ENCODE results near the gene NCOA1. TPM values are rescaled to one million over a fixed set of nuclear protein-coding genes. Genes with fewer than 3 reads are reported as not detected.

Gene NCOA1
- total RNA-seq, 2 experiments from 2014 or later: 6.1 to 12.1 TPM

DNA sequence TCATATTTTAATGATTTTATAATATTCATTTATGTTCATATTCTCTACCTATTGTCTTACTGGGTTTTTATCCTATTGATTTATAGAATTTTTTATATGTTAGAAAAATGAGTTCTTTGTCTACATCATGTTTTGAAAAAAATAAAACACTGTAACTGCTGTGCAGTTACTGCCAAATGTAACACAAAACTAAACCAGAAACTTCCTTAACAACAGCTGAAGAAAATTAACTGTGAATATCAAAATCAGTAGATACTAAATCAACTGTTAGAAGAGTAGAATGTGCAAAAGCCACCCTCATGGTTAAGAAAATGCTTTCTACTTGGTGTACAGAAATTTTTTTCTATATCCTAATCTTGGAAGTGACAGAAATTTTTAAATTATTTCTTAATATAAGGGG lies 232.6 kb downstream of the NCOA1 start:
- Histone ChIP-seq H3K9me3 (ENCODE audit: low read length) (no peaks in the 10 kb centered on the region), H3K4me3 (ENCODE audit: low read depth, low read length, poor library complexity, severe bottlenecking) (no peak overlapping the region), H3K79me2 (ENCODE audit: insufficient read depth, low read depth, low read length) (no peaks in the 10 kb centered on the region), H3K4me2 (ENCODE audit: low read length) (no peak overlapping the region), H4K20me1 (ENCODE audit: insufficient read depth, low read length) (no peaks in the 10 kb centered on the region), H3K27ac (ENCODE audit: low read depth, low read length, poor library complexity, severe bottlenecking) (no peak overlapping the region), H3K4me1 (ENCODE audit: insufficient read depth, low read length, poor library complexity, severe bottlenecking) (no peaks in the 10 kb centered on the region), H3K36me3 (ENCODE audit: insufficient read depth, low read length) (no peaks in the 10 kb centered on the region), H3K9me2 (ENCODE audit: insufficient read depth, low read length) (no peaks in the 10 kb centered on the region), H2AFZ (ENCODE audit: low read length) (no peak overlapping the region)
- no TSS peak for BruUV-seq (replicated peaks)
- ChIA-PET POLR2A (no interaction called here), CTCF (ENCODE audit: unreplicated experiment) (interaction anchor here (0.9 kb wide), 1 partner anchor 14 kb away, joined by 3 read pairs; no protein-coding TSS in a partner anchor)
- TF ChIP-seq CTCF (conservative IDR thresholded peaks at IDR 0.05; ENCODE audit: low read length) (no peak), EZH2phosphoT487 (IDR thresholded peaks at IDR 0.05; ENCODE audit: borderline replicate concordance, low read depth, low read length) (no peak)
- DNase-seq (ENCODE audit: low spot score): no peak
- intact Hi-C loops (cut with micrococcal nuclease; ENCODE audit: unreplicated experiment): no loop called here

- CTCF ChIA-PET (ENCODE audit: unreplicated experiment): no interaction called here
- POLR2A ChIA-PET: no interaction called here
- no peak for DNase-seq (ENCODE audit: low spot score)
- no peaks in the 10 kb centered on the region for H3K4me1 ChIP-seq (ENCODE audit: insufficient read depth, low read length, poor library complexity, severe bottlenecking)
- no peaks in the 10 kb centered on the region for H3K9me3 ChIP-seq (ENCODE audit: low read length)
- H4K20me1 ChIP-seq (ENCODE audit: insufficient read depth, low read length): no peaks in the 10 kb centered on the region
- no peak overlapping the region for H3K4me3 ChIP-seq (ENCODE audit: low read depth, low read length, poor library complexity, severe bottlenecking)
- no peaks in the 10 kb centered on the region for H3K79me2 ChIP-seq (ENCODE audit: insufficient read depth, low read depth, low read length)
- no peaks in the 10 kb centered on the region for H3K36me3 ChIP-seq (ENCODE audit: insufficient read depth, low read length)
- no peak overlapping the region for H3K4me2 ChIP-seq (ENCODE audit: low read length)
- BruUV-seq (replicated peaks): no TSS peak
- no peak overlapping the region for H2AFZ ChIP-seq (ENCODE audit: low read length)
- H3K9me2 ChIP-seq (ENCODE audit: insufficient read depth, low read length): no peaks in the 10 kb centered on the region
- intact Hi-C loops (cut with micrococcal nuclease; ENCODE audit: unreplicated experiment): no loop called here
- no peak for TF ChIP-seq EZH2phosphoT487 (IDR thresholded peaks at IDR 0.05; ENCODE audit: borderline replicate concordance, low read depth, low read length)
- no peak for TF ChIP-seq CTCF (conservative IDR thresholded peaks at IDR 0.05; ENCODE audit: low read length)
- no peak overlapping the region for H3K27ac ChIP-seq (ENCODE audit: low read depth, low read length, poor library complexity, severe bottlenecking)
These were observed 233.2 kb downstream of the NCOA1 start for GRCh38 chr2:24724111-24724775.

GRCh38 chr2:24725956-24726355 lies 234.9 kb downstream of the NCOA1 start:
- H4K20me1 ChIP-seq (ENCODE audit: insufficient read depth, low read length): no peaks in the 10 kb centered on the region
- no peaks in the 10 kb centered on the region for H3K9me2 ChIP-seq (ENCODE audit: insufficient read depth, low read length)
- no peaks in the 10 kb centered on the region for H3K79me2 ChIP-seq (ENCODE audit: insufficient read depth, low read depth, low read length)
- TF ChIP-seq EZH2phosphoT487 (IDR thresholded peaks at IDR 0.05; ENCODE audit: borderline replicate concordance, low read depth, low read length) (no peak), CTCF (conservative IDR thresholded peaks at IDR 0.05; ENCODE audit: low read length) (no peak)
- no peaks in the 10 kb centered on the region for H3K9me3 ChIP-seq (ENCODE audit: low read length)
- H3K4me1 ChIP-seq (ENCODE audit: insufficient read depth, low read length, poor library complexity, severe bottlenecking): no peaks in the 10 kb centered on the region
- H3K4me3 ChIP-seq (ENCODE audit: low read depth, low read length, poor library complexity, severe bottlenecking): no peak overlapping the region
- ChIA-PET POLR2A (interaction anchor here (0.9 to 1.5 kb wide), 3 partner anchors 13 to 37 kb away, joined by 3 to 4 read pairs (median 4); no protein-coding TSS in a partner anchor), CTCF (ENCODE audit: unreplicated experiment) (interaction anchor here (0.5 kb wide), 1 partner anchor 125 kb away, joined by 3 read pairs; no protein-coding TSS in a partner anchor)
- H3K36me3 ChIP-seq (ENCODE audit: insufficient read depth, low read length): no peaks in the 10 kb centered on the region
- intact Hi-C loops (cut with micrococcal nuclease; ENCODE audit: unreplicated experiment): no loop called here
- no peak overlapping the region for H3K4me2 ChIP-seq (ENCODE audit: low read length)
- H3K27ac ChIP-seq (ENCODE audit: low read depth, low read length, poor library complexity, severe bottlenecking): no peak overlapping the region
- no peak overlapping the region for H2AFZ ChIP-seq (ENCODE audit: low read length)
- no TSS peak for BruUV-seq (replicated peaks)
- DNase-seq (ENCODE audit: low spot score): no peak

Measured in OCI-LY7 (cell line).